Esophagus mucosa (tissue), 1 donor: ENCODE data around the gene PRKN. TPM values are rescaled to one million over a fixed set of nuclear protein-coding genes. Genes with fewer than 3 reads are reported as not detected.

Experiments used
- ATAC-seq: fragments of 200-7000 bp; cut with Tn5 transposase; one replicate; pipeline ENCODE4 v1.9.1; 2020
- total RNA-seq: library from RNA; stranded (reverse); gene quantifications from one replicate; pipeline ENCODE4 v1.2.4, GENCODE V29; 2023
- donor health status: DM: yes; HTN: yes; CAD: no.

Gene PRKN
- total RNA-seq, 1 donor from 2014 or later: 2.4 TPM

DNA sequence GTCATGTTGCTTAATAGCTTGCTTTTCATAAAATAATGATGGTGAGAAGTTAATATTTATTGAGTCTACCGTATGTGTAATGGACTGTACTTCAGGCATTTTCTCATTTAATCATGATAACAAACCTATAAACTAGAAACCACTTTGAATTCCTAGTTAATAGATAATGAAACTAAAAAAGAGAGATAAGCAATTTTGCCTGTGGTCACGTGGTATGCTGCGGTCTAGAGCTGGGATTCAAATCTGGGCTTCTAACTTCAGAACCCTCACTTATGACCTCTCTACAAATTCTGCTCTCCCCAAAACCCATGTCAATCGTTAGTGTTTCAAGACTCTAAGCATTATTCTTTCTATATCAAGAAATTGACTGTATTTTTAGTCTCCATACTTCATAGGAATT, 700.7 kb downstream of the PRKN start:
- ATAC-seq: no peak

DNA sequence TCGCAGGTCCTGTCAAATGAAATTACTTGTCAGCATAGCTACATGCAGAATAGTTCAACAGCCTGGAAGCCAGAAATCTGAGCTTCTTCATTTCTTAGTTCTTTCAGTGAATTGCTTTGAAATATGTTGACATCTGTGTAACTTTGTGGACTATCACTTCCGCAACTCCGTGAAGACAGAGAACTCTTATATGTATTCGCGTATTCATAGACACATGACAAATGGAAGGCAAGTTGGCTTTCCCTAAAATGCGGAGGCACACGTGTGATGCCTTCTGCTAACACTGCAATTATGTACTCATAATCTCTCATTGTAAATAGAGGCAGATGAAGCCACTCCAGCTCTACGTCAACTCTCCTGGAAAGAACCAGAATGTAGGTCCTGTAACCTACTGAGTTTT, 701.5 kb downstream of the PRKN start:
- no peak for ATAC-seq

DNA sequence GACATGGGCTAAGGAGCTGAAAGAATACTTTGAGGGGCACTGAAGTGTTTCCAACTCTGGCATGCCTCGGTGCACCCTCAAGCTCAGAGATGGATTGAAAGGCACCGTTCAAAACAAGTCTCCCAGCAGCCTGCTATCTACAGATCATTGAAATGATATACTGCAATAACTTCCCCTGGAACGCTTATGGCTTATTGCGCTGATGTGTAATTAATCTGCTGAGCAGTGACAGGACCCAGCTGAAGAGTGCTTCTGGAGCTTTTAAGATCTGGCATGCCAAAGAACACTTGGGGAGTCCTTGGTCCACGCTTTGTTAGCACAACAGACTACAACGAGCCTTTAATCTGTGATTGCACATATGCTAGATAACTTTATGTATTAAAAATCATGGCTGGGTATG, 708.2 kb downstream of the PRKN start:
- no peak for ATAC-seq

DNA sequence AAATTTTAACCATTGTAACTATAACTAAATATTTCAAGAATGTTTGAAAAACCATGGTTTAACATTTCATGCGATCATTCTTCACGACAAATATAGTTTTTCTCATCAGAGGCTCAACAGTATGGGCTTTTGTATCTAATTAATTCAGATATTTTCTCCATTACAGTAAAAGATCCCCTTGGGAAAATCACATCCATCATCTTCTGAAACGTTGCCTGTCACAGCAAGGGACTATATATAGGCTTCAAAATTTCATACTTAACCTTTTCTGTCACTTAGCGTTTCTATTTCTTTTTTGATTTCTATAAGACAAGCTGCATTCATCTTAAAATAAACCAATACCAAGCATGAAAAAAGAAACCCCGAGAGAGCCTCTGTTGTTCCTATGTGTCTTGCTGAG, 710.0 kb downstream of the PRKN start:
- ATAC-seq: no peak

DNA sequence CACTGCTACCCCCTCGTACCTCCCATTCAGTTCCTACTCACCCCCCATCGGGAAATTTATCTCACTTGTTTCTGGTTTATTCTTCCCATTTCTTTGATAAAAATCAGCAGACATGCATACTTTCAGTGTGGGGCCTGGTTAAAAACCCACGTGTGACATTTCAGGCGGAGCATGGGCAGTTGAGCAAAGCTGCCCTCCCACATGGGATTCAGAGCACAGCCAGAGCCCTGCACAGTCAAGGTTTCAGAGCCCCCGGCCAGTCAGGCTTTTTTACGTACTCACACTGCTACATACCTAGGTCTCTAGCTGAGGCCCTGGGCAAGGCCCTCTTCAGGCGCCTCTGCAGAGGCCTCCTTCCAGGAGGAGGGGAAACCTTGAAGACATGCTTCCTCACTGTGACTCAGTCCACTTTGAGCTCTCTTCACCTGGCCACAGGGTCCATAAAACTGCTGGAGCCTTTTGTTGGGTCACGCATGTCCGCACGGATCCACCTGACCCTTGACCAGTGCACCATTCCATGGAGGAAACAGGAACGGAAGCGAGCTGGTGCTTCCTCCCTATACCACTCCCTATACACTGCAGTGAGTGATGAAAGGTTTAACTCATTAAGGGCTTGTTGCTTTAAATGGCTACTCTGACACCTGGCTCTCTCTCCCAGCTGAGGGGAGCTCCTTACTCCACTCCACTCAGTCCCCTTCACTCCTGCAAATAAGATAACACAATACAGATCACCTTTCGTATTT, 713.3 kb downstream of the PRKN start:
- ATAC-seq: no peak

DNA sequence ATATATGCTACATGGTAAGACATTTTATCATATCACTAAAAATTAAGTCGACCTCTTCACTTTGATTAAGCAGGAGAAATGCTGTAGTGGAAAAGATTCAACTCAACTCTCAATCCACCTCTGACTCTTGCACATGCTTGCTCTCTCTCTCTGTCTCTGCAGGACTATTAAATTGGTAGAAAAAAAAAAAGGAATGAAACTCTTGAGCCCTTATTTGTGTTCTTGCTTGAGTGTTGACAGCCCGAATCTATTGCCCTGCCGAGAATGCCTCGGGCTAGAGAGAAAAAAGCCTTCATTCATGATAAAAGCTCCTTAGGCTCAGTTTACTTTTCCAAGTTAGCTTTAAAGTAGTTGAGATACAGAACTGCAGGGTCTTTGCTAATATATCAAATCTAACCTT, 722.2 kb downstream of the PRKN start:
- ATAC-seq: no peak

DNA sequence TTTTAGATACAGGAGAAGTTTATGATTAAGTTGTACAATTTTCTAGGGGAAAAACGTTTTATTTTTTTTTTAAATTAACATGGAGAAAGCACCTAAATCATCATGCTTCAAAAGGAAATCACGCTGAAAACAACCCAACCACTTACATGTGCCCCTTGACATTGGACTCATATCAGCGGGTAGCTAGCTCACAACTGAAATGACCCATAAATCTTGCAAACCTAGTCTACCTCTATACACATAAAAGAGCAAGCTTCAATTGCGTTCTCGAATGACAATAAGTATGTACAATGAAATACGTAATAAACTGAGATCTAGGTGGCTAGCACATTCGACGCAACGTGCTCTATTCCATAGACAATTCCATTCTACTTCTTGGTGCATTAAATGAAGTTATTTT, 730.8 kb downstream of the PRKN start:
- no peak for ATAC-seq

DNA sequence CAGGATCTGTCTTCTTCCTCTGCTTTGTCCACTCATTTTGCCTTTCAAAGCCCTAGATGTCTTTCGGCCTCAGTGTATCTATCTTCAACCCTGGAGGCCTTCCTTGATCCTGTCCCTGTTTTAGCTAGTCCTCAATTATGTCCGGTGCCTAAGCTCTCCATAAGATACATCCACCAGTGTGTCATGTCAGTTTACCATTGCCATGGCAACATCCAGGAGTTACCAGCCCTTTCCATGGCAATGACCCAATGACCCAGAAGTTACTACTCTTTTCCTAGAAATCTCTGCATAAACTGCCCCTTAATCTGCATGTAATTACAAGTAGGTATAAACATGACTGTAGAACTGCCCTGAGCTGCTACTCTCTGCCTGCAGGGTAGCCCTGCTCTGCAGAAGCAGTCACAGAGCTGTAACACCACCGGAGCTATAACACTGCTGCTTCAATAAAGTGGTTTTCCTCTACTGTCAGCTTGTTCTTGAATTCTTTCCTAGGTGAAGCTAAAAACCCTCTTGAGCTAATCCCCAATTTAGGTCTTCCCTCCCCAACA, 741.6 kb downstream of the PRKN start:
- no peak for ATAC-seq

DNA sequence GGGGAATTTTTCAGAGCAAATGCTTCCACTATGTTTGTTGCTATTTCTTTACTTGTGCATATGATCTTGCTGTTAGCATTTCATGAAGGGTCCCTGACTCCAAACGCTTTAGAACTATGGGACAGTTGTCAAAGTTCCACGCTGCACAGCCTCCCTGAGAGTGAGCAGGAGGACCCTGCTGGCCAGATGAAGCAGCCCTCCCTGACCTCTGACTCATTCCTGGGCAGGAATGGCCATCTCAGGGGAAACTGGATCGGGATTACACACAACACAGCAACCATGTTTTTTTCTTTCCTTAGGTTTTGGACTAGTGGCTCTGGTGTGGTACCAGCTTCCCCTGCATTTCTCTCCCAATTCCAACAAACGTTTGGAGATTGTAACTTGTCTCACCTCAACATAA, 742.9 kb downstream of the PRKN start:
- no peak for ATAC-seq

DNA sequence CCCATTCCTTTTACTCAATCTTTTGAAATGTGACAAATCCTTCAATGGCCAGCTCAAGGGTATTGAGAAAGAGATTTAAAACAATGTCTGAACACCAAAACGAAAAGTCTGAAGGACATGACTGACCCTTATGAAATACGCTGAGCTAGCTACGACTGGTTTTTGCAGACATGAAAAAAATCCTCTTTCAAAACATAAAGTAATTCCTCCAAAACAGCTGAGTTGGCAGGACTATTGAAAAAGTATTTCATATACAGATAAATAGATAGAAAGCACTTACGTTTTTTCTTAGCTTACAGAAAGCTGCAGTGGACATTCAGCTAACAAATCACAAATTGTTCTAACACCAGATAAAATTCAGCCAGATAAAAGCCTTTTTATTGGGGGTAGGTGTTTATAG, 751.0 kb downstream of the PRKN start:
- ATAC-seq: no peak

DNA sequence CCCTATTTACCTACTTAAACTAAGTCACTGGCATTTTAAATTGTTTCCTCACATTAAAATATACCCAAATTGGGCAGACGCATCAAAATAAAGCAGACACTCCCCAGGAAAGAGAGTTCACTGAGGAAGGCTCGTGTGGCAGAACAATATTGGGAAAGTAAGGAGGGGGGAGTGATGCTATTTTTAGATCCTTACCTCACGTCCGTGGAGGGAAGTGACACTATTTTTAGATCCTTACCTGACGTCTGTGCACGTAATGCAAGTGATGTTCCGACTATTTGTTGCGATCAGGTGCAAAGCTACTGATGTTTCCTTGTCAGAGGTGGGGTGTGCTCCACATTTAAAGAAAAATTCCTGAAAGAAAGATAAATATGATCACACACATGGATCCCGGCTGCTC, 754.5 kb downstream of the PRKN start:
- ATAC-seq: no peak

DNA sequence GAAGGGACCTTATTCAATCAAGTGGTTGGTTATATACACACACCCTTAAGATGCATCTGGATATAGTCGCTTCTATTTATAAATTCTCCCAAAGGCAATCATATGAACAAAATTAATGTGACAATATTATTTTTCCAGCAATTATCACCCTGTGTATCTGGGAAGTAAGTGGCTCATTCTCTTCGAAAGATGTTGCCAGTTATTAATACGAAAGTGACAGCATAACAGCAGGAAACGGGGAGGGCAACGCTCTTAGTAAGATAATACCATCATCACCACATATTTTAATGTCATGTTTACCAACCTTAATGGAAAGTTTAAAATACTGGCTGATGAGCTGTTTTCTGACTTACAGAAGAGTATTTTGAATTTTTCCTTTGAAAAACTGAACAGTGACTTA, 756.5 kb downstream of the PRKN start:
- no peak for ATAC-seq

DNA sequence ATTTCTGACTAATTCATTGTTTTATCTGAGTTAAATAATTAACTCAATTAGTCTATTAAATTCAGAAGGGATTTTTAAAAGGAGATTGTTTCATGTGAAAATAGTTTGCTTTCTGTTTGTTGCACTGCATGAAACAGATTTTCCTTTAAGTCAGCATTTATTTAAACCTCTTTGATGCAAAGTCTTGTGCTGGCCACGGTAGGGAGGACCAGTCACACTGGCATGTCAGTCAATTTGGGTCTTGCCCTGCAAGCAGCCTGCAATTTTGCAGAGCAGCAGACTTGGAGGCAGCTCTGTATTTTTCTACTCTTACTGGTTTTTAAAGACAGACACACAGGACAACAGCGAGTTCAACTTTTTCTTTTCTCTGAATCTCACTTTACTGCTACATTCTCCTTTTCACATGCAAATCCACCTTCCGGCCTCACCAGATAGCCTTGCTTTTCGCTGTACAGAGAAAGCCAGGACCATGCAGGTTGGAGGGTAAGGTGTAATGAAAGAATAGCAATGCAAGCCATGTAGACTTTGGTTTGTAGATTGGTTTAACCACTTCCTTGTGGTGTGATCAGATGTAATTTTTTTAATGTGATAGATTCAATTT, 763.8 kb downstream of the PRKN start:
- no peak for ATAC-seq

DNA sequence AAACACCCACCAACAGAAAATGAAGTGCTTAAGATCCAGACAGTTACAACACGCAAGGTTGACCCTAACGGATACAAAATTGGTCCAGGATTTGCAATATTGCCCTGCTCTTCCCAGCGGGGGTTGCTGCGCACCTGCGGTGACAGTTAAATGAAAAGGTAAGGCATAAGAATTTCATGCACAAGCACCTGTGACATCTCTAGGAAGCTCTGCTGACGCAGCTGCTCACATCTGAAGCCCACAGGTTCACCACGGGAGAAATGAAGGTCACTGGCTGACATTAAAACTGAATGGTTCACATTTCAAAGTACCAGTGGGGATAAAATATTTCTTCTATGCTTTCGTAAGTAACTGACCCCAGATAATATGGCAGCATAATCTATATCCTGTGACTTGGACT, 764.4 kb downstream of the PRKN start:
- ATAC-seq: no peak

DNA sequence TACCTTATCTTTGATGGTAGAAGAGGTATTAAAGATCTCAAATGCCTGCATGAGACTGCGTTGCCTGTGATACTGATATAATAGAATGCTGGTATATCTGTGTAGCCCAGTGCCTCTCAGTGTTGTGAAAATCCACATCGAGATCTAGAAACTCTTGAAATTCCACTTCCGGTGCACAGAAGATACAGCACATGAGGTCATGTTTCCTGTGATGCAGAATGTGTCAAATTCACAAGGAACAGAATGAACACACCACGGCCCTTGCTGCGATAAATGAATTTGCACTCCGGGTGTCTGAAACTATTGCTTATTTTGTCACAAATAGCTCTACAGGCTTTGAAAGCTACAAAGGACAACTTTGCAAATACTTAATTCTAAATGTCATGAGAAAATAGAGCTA, 765.8 kb downstream of the PRKN start:
- ATAC-seq: no peak

DNA sequence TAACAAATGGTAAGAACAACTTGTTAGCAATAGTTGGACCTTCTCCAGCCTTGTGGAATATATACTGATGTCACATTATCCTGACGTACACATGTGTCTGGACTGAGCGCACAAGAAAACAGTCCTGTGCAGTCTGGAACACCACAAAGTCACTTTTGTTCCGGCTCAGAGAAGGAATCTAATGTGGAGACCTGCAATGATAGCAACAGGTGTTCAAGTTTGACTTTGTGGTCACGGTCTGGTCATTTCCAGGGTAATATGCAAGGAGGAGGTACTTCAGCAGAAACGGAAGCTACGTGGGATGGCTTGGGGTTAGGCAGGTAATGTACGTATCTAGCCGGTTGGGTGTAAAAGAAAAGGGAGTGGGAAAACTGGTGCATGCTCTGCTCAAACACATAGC, 766.5 kb downstream of the PRKN start:
- no peak for ATAC-seq

DNA sequence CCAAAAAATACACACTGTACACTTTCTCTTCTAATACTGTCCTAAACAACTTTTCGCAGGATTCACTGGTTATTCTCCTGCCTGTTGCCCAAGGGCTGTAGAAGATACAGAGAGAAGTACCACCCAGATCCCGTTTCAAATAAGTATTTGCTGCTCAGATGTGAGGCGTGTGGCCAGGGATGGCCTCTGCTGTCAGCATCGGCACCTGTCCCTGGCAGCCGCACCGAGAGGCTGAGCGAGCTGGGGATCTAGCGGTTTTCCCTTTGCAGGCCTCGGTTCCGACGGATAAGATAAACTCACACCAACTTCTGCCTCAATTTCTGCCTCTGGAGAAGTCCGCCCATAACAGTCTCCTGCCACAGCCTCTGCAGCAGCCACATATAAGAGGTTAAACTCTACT, 768.5 kb downstream of the PRKN start:
- ATAC-seq: no peak

DNA sequence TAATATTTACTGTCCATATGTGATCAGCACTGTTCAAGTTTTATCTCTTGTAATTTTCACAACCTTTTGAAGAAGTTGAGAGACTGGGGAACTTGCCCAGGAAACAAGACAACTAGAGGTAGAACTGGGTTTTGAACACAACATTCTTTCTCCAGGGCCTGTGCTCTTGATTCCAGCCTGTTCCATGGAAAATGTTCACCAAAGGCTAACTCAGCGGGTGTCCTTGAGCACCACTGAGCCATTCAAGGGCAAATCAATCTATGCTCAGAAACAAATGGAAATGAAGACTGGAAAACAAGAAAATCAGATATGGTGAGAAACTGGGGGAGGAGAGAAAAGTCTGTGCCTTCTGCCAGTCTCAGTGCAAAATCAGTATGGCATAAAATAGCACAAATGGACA, 771.5 kb downstream of the PRKN start:
- no peak for ATAC-seq

DNA sequence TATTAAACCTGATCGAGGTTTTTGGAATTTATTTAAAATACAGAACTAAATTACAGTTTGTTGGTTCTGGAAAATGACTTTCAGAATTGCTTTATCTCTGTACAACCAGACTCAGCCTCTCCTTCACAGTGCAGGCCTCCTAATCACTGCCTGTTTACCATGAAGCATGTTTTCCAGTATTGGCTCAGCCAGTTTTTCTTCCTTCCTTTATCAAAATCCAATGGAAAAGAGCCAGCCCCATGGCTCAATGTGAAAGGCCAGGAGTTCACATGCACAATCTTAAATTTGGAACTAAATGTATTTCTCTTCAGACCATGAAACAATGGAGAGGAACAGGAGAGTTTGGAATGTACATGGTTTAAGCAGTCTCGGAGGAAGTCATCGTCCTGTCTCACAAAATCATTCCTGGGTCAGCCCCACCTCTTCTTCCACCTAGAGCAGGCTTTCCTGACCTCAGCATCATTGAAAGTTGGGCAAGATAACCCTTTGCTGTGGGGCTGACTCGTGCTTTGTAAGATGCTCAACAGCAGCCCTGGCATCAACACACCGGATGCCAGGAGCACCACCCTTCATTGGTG, 772.8 kb downstream of the PRKN start:
- no peak for ATAC-seq

DNA sequence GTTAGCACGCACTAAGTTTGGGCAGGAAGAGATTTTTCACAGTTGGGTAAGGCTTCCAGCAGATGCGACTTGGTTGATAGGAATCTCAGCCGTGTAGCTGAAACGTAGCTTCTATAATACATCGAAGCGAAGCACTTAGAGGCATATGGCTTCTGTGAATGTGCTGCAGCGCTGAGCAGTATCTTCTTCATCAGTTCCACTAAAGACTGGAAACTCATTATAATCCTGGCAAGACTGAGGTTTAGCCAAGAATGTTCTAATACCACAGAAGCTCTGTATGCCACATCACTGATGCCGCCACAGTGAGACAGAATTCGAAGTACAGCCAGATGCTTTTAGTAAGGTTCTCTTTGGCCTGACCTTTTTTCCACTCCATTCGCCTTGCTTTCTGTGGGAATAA, 773.5 kb downstream of the PRKN start:
- no peak for ATAC-seq

DNA sequence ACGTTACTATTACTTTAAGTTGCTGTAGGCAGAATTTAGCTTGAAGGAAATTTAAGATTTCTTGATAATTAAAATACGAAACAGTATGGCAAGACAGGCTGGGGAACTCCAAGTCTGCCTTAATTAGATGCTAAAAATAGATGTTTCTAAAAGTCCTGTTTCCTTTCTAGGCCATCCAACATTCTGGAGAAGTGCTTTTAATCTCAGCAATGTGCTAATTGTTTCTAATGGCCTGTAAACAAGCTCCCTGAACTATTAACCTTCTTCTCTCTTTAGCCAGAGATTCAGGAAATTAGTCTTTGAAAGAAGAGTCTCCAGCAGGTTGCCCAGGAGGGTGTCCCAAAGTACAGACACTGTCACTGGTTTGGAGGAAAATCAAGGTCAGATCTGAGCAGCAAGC, 776.4 kb downstream of the PRKN start:
- no peak for ATAC-seq

DNA sequence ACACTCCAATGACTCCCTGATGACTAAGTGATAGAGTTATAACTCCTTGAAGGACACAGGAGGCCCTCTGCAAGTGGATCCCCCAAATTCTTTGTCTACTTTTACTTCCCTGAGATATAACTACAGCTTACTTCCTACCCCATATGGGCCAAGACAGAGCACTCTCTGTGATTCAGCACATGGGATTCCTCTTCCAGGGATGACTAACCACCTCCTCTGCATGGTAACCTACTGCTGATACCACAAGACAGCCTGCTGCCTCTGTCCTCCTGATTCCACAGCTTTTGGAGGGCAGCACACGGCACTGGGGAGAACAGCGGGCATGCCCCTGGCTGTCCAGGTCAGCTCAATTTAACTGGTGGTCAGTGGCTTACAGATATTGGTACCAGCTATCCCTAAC, 778.0 kb downstream of the PRKN start:
- no peak for ATAC-seq

DNA sequence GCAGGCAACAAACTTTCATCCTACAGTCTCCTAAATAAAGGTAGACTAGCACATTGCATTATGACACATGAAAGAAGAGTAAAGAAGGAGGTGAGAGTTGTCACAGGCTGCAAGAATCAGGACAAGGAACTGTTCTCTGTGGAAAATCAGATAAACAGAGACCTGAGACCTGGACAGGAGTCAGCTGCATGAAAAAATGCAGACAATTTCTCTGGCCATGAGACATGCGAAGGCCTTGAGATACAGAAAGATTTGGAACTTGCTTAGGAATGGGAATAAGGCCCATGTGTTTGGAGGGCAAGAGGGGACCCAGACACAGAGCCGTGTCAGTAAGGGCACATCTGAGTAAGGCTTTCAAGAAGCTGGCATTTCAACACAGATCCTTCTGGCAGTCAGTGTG, 779.1 kb downstream of the PRKN start:
- no peak for ATAC-seq

DNA sequence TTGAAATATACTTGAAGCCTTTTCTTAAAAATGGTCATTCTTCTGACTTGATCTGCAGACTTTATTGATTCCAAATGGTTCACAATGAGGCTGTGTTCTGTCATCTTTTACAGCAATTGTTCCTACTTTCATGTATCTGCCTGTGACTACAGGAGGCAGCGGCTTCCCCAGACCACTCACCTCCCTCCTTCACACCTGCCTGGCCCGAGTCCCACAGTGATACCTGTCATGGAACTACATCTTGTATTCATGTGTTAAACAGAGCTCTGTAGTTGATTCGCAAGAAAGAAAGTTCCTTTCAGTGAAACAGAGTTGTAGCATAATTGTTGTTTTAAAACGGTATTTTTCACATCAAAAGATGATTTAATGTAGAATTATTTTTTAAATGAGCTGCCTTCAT, 780.2 kb downstream of the PRKN start:
- ATAC-seq: no peak
